ENCODE data around the gene CSNK1G2. TPM values are rescaled to one million over a fixed set of nuclear protein-coding genes. Genes with fewer than 3 reads are reported as not detected.

Gene CSNK1G2
- total RNA-seq, 1 experiment from 2014 or later = 38.6 TPM

DNA sequence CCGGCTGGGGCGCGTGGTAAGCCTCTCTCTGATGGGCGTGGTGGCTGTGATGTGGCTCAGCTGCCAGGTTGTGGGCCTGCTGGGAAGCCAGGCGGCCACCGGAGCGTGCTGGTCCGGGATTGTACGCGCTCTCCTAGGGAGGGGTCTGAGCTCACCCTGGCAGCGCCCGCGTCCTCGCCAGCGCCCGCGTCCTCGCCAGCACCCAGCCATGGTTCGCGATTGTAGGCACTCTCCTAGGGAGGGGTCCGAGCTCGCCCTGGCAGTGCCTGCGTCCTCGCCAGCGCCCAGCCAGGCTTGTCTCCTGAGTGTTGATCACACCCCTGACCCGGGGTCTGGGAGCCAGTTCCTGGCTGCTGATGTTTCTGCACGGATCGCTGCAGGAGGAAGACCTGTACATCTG lies 22.0 kb upstream of the CSNK1G2 start:
- DNase-seq (ENCODE audit: low read depth) = no peak

GRCh38 chr19:1920644-1921043 lies 20.3 kb upstream of the CSNK1G2 start:
- DNase-seq (ENCODE audit: low read depth) = no peak

- DNase-seq (ENCODE audit: low read depth) = no peak
Observed at GRCh38 chr19:1921326-1921725, 19.6 kb upstream of the CSNK1G2 start.

DNA sequence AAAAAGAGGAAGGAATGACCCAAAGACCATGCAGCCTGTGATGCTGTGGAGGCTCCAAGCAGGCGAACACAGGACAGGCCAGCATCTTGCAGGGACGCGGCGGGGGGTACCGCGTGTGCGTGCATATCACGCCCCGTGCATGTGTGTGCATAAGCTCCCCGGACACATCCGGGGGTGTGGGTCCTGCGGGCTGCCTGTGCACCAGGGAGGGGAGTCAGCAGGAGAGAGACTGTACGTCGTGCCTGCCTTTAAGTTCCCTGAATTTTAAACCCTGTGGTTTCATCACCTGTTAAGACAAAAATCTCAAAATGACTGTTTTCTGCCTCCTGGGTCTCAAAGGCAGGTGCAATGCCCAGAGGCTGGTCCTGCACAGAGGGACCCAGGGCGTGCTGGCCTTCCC lies 19.1 kb upstream of the CSNK1G2 start:
- no peak for DNase-seq (ENCODE audit: low read depth)

DNA sequence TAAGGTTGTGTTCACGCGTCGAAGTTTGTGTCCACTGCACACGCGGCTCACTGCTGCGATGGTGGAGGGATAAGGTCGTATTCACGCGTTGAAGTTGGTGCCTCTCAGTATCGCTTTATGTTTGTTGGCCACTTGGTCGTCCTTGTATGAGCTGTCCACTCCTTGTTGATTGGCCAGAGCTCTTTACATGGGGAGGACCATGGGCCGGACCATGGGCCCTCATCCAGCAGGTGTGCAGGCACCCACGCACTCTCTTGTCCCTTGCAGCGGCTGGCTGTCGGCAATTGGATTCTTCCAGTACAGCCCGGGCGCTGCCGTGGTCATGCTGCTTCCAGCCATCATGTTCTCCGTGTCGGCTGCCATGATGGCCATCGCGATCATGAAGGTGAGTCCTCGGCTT lies 18.2 kb upstream of the CSNK1G2 start:
- DNase-seq (ENCODE audit: low read depth) = no peak

DNA sequence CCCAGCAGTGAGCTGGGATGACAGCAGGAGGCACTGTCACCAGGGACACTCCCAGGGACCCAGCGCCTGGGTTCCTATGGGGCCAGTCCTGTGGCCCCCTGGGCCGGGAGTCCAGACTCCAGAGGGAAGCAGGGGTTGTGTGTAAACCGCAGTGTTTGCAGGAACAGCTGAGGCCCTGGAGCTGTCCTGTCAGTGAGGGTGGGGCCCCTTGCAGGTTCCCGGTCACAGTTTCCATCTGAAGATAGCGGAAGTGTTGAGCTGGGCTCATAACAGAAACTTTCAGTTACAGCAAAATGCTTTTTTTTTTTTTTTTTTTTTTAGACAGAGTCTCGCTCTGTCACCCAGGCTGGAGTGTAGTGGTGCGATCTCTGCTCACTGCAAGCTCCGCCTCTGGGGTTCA lies 17.7 kb upstream of the CSNK1G2 start:
- DNase-seq (ENCODE audit: low read depth) = no peak

DNA sequence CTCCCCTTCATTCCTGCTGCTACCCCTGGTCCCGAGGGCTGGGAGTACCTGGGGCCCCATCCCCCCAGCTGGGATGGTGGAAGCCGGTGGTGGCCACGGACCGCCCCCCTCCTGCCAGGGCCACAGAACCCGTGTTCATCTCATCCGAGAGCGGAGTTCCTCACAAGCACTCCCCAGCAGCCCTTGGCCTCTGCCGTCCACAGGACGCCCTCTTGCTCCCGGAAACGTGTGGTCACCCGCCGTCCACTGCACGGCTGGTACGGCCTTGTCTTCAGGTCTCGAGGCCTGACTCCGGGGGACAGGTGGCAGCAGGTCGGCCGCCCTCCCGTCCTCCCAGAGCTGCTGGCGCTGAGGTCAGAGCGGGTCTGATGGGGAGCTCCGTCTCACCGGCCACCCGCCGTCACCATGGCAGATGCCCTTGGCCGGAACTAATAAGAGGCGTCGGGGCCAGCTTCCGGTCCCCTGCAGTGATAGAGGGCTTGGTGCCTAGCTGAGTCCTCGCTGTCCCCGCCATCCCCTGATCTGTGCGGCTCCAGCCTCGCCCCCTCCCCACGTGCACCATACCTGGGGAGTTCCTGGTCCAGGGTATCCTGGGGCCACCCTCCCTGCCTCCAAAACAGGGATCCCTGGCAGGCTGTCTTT lies 16.5 kb upstream of the CSNK1G2 start:
- DNase-seq (ENCODE audit: low read depth) = no peak

GRCh38 chr19:1925544-1925943 lies 15.4 kb upstream of the CSNK1G2 start:
- DNase-seq (ENCODE audit: low read depth) = no peak

- peak; percentile 66 for DNase-seq (ENCODE audit: low read depth)
Observed at GRCh38 chr19:1929021-1929742, 11.8 kb upstream of the CSNK1G2 start.

- DNase-seq (ENCODE audit: low read depth) = no peak
Observed at GRCh38 chr19:1931445-1931844, 9.5 kb upstream of the CSNK1G2 start.

- DNase-seq (ENCODE audit: low read depth) = no peak
Observed at GRCh38 chr19:1932395-1932794, 8.6 kb upstream of the CSNK1G2 start.

DNA sequence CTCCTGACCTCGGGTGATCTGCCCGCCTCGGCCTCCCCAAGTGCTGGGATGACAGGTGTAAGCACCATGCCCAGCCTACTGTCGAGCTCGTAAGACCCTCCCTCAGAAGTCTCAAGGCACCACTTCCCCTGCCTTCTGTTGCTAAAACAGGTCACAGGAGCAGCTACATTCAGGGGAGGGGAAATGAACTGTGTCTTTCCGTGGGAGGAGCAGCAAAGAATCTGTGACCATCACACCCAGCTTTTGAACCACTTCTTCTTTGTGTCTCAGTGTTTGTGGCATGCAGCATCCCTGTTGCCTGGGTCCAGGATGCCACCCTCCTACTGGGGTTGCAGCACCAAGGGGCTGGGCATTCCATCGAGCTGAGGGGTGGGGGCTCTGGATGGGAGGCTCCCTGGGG lies 7.7 kb upstream of the CSNK1G2 start:
- DNase-seq (ENCODE audit: low read depth) = no peak

- no peak for DNase-seq (ENCODE audit: low read depth)
Observed at GRCh38 chr19:1933942-1934341, 7.0 kb upstream of the CSNK1G2 start.

DNA sequence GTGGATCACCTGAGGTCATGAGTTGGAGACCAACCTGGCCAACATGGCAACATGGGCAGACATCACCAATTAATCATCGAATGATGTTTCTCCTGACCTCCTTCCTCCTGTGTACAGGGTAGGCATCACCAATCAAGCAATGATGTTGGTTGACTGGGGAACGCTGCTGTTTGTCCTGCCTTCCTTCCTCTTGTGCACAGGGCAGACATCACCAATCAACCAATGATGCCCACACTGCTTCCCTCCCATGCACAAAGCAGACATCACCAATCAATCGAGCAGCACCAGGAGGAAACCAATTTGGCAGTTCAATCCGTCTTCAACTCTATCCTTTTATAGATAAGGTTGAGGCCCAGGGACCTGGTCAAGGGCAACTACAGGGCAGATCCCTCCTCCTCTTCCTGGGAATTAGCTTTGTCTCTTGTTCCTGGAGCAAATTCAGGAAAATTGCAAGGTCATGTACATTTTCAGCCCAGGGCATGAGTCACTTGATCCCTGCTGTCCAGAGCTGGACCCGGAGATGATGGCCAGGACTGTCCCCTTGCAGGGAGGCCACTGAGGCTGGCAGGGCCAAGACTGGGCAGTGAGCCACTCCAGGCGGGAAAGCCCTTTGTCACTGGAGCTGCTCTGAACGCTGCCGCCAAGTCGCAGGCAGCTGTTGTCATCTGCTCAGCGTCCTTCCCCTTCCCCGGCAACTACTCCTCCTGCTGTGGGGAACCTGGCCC lies 5.3 kb upstream of the CSNK1G2 start:
- peak; percentile 45 for DNase-seq (ENCODE audit: low read depth)

DNA sequence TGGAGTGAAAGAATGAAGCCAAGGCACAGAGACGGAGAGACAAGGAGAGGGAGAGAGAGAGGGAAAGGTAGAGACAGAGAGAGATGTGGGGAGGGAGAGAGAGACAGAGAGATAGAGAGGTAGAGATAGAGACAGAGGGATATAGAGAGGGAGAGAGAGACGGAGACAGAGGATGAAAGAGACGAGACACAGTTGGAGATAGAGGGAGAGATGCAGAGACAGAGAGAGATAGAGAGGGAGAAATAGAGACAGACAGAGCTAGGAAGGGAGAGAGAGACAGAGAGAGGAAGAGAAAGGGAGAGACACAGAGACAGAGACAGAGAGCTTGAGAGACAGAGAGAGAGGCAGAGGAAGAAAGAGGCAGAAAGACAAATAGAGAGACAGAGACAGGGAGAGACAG lies 4.5 kb upstream of the CSNK1G2 start:
- no peak for DNase-seq (ENCODE audit: low read depth)

- DNase-seq (ENCODE audit: low read depth) = no peak
Observed at GRCh38 chr19:1936916-1937610, 3.9 kb upstream of the CSNK1G2 start.

DNA sequence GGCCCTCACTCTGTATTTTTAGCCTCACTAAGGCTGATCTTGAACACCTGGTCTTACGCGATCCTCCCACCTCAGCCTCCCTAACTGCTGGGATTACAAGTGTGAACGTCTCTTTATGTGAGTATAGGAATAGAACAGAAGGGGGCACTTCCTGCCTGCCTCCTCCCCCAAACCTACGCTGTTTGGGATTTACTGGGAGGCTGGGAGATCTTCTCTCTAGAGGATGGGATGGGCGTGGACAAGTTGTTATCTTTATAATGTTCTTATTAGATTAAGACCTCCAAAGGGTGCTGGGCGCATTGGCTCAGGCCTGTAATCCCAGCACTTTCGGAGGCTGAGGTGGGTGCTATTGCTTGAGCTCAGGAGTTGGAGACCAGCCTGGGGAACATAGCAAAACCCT lies 2.9 kb upstream of the CSNK1G2 start:
- no peak for DNase-seq (ENCODE audit: low read depth)

DNA sequence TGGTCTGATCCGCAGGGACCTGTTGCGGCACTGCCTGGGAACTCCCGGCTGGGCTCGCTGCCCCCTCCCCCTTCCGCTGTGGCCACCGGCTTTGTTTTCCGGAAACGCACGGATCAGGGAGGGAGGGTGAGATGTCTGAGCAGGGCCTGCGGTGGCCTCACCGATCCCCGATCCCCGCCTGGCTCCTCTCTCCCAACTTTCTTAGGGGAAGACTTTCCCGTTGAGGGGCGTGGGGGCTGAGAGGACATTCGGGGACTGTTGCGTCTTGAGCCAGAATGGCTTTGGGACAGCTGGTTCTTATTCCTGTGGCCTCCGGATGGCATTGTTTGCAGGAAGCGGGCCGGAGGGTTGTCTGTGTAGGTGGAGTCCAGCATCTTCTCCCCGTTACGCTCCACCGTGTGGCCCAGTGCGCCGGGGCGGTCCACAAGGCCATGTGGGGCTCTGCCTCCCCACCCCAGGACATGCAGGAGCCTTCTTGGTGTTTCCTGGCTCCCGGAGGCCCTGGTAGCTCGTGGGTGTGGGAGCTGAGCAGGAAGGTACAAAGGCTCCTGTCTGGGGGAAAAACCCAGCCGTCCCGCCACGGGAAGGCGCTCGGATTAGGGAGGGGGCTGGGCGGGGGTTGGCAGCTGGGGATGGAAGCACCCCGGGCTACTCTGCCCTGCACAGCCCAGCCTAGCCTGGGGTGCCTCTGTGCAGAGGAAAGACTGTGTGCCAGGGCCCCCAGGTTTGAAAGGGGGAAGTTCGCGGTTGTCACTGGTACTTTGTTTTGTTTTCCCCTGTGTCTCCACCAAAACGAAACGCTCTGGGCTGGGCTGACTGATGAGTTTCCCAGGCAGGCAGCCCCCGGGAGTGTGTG lies 1.3 kb downstream of the CSNK1G2 start:
- DNase-seq (ENCODE audit: low read depth) = peak; percentile 68

GRCh38 chr19:1942934-1943555 lies 2.1 kb downstream of the CSNK1G2 start:
- DNase-seq (ENCODE audit: low read depth) = no peak

GRCh38 chr19:1943661-1944087 lies 2.7 kb downstream of the CSNK1G2 start:
- DNase-seq (ENCODE audit: low read depth) = no peak
